Measurements from ENCODE around the gene PPP3CA. TPM values are rescaled to one million over a fixed set of nuclear protein-coding genes. Genes with fewer than 3 reads are reported as not detected.

PPP3CA gene
- total RNA-seq, 1 experiment from 2014 or later = 129 TPM

DNA sequence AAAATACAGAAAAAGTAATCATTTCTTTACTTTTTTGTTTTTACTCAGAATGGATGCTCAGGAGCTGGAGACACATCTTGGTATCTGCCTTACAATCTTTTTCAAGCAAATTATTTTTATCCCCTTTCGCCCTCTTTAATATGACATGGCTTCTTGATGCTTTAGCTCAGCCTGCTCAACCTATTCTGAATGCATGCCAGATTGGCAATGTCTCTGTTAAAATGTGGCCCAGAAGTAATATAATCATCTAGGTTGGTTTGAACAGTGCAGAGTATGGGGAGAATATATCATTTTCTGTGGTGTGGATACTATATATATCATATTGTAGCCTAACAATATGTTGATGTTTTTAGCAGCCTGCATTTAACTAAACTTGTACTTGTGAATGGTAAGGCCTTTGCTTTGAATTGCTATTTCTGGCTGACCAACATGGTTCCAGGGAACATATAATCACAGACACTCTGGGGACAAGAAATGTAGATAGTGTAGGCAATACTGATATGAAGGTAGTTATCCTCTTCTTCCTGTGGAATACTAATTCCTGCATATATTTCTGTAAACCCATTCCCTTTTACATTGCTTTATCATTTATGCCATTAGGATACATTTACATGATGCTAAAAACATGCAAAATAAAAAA, 282.7 kb downstream of the PPP3CA start:
- H3K27me3 ChIP-seq (replicated peaks; ENCODE audit: insufficient read depth, low read depth, low read length, poor library complexity) = no peaks in the 10 kb centered on the region
- no peaks in the 10 kb centered on the region for H3K36me3 ChIP-seq (ENCODE audit: insufficient read depth, low read length, poor library complexity, severe bottlenecking)
- intact Hi-C loops (cut with micrococcal nuclease; ENCODE audit: unreplicated experiment) = no loop called here
- ChIA-PET POLR2A (ENCODE audit: low non-redundant PET) (no interaction called here), CTCF (no interaction called here)
- H3K9me3 ChIP-seq (ENCODE audit: low read depth, low read length, poor library complexity, severe bottlenecking) = no peaks in the 10 kb centered on the region
- TF ChIP-seq, protein P1, sequence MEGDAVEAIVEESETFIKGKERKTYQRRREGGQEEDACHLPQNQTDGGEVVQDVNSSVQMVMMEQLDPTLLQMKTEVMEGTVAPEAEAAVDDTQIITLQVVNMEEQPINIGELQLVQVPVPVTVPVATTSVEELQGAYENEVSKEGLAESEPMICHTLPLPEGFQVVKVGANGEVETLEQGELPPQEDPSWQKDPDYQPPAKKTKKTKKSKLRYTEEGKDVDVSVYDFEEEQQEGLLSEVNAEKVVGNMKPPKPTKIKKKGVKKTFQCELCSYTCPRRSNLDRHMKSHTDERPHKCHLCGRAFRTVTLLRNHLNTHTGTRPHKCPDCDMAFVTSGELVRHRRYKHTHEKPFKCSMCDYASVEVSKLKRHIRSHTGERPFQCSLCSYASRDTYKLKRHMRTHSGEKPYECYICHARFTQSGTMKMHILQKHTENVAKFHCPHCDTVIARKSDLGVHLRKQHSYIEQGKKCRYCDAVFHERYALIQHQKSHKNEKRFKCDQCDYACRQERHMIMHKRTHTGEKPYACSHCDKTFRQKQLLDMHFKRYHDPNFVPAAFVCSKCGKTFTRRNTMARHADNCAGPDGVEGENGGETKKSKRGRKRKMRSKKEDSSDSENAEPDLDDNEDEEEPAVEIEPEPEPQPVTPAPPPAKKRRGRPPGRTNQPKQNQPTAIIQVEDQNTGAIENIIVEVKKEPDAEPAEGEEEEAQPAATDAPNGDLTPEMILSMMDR (conservative IDR thresholded peaks at IDR 0.05; ENCODE audit: low read depth, low read length) = no peak
- no peak for TF ChIP-seq EZH2 (IDR thresholded peaks at IDR 0.05; ENCODE audit: borderline replicate concordance, low read depth, low read length, poor library complexity, severe bottlenecking)
- H3K4me1 ChIP-seq (ENCODE audit: insufficient read depth, low read length, poor library complexity, severe bottlenecking) = peaks cover 8% of the 10 kb centered on the region
- H3K27ac ChIP-seq (ENCODE audit: low read depth, low read length, poor library complexity, severe bottlenecking) = no peak overlapping the region
- H3K4me3 ChIP-seq (ENCODE audit: low read depth, low read length, poor library complexity, severe bottlenecking) = no peak overlapping the region
- BruUV-seq (replicated peaks) = no TSS peak
- no peak for DNase-seq (ENCODE audit: low spot score)

DNA sequence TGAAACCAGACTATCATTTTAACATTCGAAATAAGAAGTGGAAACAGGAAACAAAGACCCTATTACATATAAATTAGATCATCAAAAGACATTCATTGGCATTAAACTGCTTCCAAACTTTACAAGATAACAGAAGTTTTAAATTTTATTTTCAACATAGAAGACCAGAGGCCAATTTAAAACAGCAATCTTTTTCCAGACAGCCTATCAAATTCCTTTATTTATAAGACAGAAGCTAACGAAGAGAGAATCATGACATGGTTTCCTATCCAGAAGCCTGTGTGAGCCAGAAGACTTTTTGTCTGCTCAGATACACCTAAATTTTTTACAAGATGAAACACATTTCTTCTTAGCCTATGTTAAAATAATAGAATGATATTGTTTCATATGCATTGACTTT, 291.9 kb downstream of the PPP3CA start:
- Histone ChIP-seq H3K27ac (ENCODE audit: low read depth, low read length, poor library complexity, severe bottlenecking) (no peak overlapping the region), H3K36me3 (ENCODE audit: insufficient read depth, low read length, poor library complexity, severe bottlenecking) (no peaks in the 10 kb centered on the region), H3K27me3 (replicated peaks; ENCODE audit: insufficient read depth, low read depth, low read length, poor library complexity) (no peaks in the 10 kb centered on the region), H3K4me1 (ENCODE audit: insufficient read depth, low read length, poor library complexity, severe bottlenecking) (peaks cover 33% of the 10 kb centered on the region), H3K9me3 (ENCODE audit: low read depth, low read length, poor library complexity, severe bottlenecking) (no peaks in the 10 kb centered on the region), H3K4me3 (ENCODE audit: low read depth, low read length, poor library complexity, severe bottlenecking) (no peak overlapping the region)
- ChIA-PET POLR2A (ENCODE audit: low non-redundant PET) (no interaction called here), CTCF (no interaction called here)
- BruUV-seq (replicated peaks) = no TSS peak
- TF ChIP-seq, protein P1 (conservative IDR thresholded peaks at IDR 0.05; ENCODE audit: low read depth, low read length) = no peak
- no peak for TF ChIP-seq EZH2 (IDR thresholded peaks at IDR 0.05; ENCODE audit: borderline replicate concordance, low read depth, low read length, poor library complexity, severe bottlenecking)
- intact Hi-C loops (cut with micrococcal nuclease; ENCODE audit: unreplicated experiment) = no loop called here
- DNase-seq (ENCODE audit: low spot score) = no peak

DNA sequence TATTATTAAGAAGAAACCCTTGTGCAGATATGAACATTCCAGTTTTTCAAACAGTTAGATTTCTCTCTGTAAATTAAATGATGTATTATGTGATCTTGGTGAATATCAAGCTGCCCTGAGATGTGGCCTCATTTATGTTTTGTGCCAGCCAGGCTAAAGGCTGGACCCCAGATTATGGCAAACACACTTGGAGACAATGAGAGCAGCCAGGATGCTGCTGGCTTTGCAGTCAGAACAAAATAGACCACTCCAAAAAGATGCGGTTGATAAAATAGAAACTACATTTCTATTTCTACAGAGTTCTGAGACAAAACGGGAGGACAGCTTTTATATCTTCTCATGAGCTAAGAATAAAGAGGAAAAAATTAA, 296.5 kb downstream of the PPP3CA start:
- H3K27ac ChIP-seq (ENCODE audit: low read depth, low read length, poor library complexity, severe bottlenecking) = no peak overlapping the region
- peaks cover 54% of the 10 kb centered on the region for H3K4me1 ChIP-seq (ENCODE audit: insufficient read depth, low read length, poor library complexity, severe bottlenecking)
- TF ChIP-seq EZH2 (IDR thresholded peaks at IDR 0.05; ENCODE audit: borderline replicate concordance, low read depth, low read length, poor library complexity, severe bottlenecking) = no peak
- TF ChIP-seq, protein P1 (conservative IDR thresholded peaks at IDR 0.05; ENCODE audit: low read depth, low read length) = no peak
- DNase-seq (ENCODE audit: low spot score) = no peak
- no peaks in the 10 kb centered on the region for H3K36me3 ChIP-seq (ENCODE audit: insufficient read depth, low read length, poor library complexity, severe bottlenecking)
- H3K27me3 ChIP-seq (replicated peaks; ENCODE audit: insufficient read depth, low read depth, low read length, poor library complexity) = no peaks in the 10 kb centered on the region
- no peaks in the 10 kb centered on the region for H3K9me3 ChIP-seq (ENCODE audit: low read depth, low read length, poor library complexity, severe bottlenecking)
- ChIA-PET POLR2A (ENCODE audit: low non-redundant PET) (no interaction called here), CTCF (no interaction called here)
- BruUV-seq (replicated peaks) = no TSS peak
- intact Hi-C loops (cut with micrococcal nuclease; ENCODE audit: unreplicated experiment) = no loop called here
- no peak overlapping the region for H3K4me3 ChIP-seq (ENCODE audit: low read depth, low read length, poor library complexity, severe bottlenecking)

Measured in A673 (cell line).